ENCODE measurements around the gene FHIT. TPM values are rescaled to one million over a fixed set of nuclear protein-coding genes. Genes with fewer than 3 reads are reported as not detected.

FHIT gene
- polyA plus RNA-seq, 1 of the 3 experiments (the other 2 are of a cell fraction), result 0.41 TPM

- WGBS (ENCODE audit: low lambda C conversion rate), result 64% methylated on average over 2 of the region's 2 CpGs
Observed at GRCh38 chr3:59800481-59800880, 1450.8 kb downstream of the FHIT start.

More at GRCh38 chr3:59800481-59800880, 1450.8 kb downstream of the FHIT start:
- POLR2A ChIA-PET, result no interaction called here
- TF ChIP-seq EP300 (IDR thresholded peaks at IDR 0.05; ENCODE audit: borderline replicate concordance in 1 of 2, low read depth in 1 of 2, low read length in 1 of 2), result no peak
- TF ChIP-seq IRF3 (IDR thresholded peaks at IDR 0.05; ENCODE audit: low read depth, low read length), result no peak
- TF ChIP-seq USF2 (IDR thresholded peaks at IDR 0.05; ENCODE audit: borderline replicate concordance, low read depth, low read length), result no peak
- no peak for TF ChIP-seq GATA2 (CRISPR knock-in tag; IDR thresholded peaks at IDR 0.05)
- TF ChIP-seq RFX5 (IDR thresholded peaks at IDR 0.05; ENCODE audit: low read length), result no peak
- no peak for TF ChIP-seq REST (IDR thresholded peaks at IDR 0.05; ENCODE audit: low read depth, low read length)
- no peak for TF ChIP-seq YY1 (IDR thresholded peaks at IDR 0.05; ENCODE audit: low read depth)
- no peak for TF ChIP-seq SIN3A (IDR thresholded peaks at IDR 0.05; ENCODE audit: borderline replicate concordance, low read depth, low read length)
- TF ChIP-seq ZBTB33 (IDR thresholded peaks at IDR 0.05; ENCODE audit: borderline replicate concordance, low read depth), result no peak
- no peak for TF ChIP-seq MXI1 (IDR thresholded peaks at IDR 0.05; ENCODE audit: low read depth, low read length)
- no peak for TF ChIP-seq TAF1 (IDR thresholded peaks at IDR 0.05; ENCODE audit: borderline replicate concordance, low read depth, low read length)
- TF ChIP-seq CTCF (IDR thresholded peaks at IDR 0.05), result no peak
- TF ChIP-seq POLR2AphosphoS5 (IDR thresholded peaks at IDR 0.05; ENCODE audit: low read depth, low read length), result no peak
- TF ChIP-seq GABPA (IDR thresholded peaks at IDR 0.05; ENCODE audit: low read depth), result no peak
- TF ChIP-seq TCF12 (IDR thresholded peaks at IDR 0.05), result no peak
- no peak for TF ChIP-seq USF1 (IDR thresholded peaks at IDR 0.05; ENCODE audit: borderline replicate concordance, low read depth)
- no peak for TF ChIP-seq PBX3 (IDR thresholded peaks at IDR 0.05)
- no peak for TF ChIP-seq SMC3 (IDR thresholded peaks at IDR 0.05; ENCODE audit: low read depth, low read length)
- TF ChIP-seq RXRA (IDR thresholded peaks at IDR 0.05; ENCODE audit: borderline replicate concordance, low read depth), result no peak
- H3K9ac ChIP-seq, result no peak overlapping the region
- H3K36me3 ChIP-seq (replicated peaks in 1 of 2; ENCODE audit: control insufficient read depth in 1 of 2, insufficient read depth in 2 of 2, low read length in 1 of 2), result no peaks in the 10 kb centered on the region
- no peak for DNase-seq
- H3K9me2 ChIP-seq, result no peaks in the 10 kb centered on the region
- no peak overlapping the region for H3K4me2 ChIP-seq
- no peaks in the 10 kb centered on the region for H3F3A ChIP-seq (replicated peaks; ENCODE audit: insufficient read depth)
- no peaks in the 10 kb centered on the region for H3K9me3 ChIP-seq
- H2AFZ ChIP-seq (ENCODE audit: low read depth), result no peak overlapping the region
- H3K4me3 ChIP-seq (ENCODE audit: low read depth in 2 of 2, low read length in 1 of 2), result no peak overlapping the region
- no peaks in the 10 kb centered on the region for H3K79me2 ChIP-seq (ENCODE audit: insufficient read depth)
- CTCF ChIA-PET, result interaction anchor here (2.0 to 2.1 kb wide), 2 partner anchors 10 to 225 kb away, joined by 9 to 10 read pairs; no protein-coding TSS in a partner anchor
- H4K20me1 ChIP-seq (ENCODE audit: insufficient read depth), result no peaks in the 10 kb centered on the region
- H3K27me3 ChIP-seq (ENCODE audit: insufficient read depth), result no peaks in the 10 kb centered on the region
- no peak overlapping the region for H3K27ac ChIP-seq (ENCODE audit: low read depth in 2 of 2, low read length in 1 of 2)
- H3K4me1 ChIP-seq (ENCODE audit: control insufficient read depth in 1 of 2, insufficient read depth in 2 of 2, low read depth in 1 of 2, low read length in 1 of 2), result no peaks in the 10 kb centered on the region; a peak in 1 of 4 replicates
